ENCODE measurements around the gene KCNH2. TPM values are rescaled to one million over a fixed set of nuclear protein-coding genes. Genes with fewer than 3 reads are reported as not detected.

KCNH2 gene
- total and polyA plus RNA-seq, 2 of the 13 experiments (the other 11 are each of a cell fraction or from before 2014, with no cell fraction given): 0.09 to 0.11 TPM

DNA sequence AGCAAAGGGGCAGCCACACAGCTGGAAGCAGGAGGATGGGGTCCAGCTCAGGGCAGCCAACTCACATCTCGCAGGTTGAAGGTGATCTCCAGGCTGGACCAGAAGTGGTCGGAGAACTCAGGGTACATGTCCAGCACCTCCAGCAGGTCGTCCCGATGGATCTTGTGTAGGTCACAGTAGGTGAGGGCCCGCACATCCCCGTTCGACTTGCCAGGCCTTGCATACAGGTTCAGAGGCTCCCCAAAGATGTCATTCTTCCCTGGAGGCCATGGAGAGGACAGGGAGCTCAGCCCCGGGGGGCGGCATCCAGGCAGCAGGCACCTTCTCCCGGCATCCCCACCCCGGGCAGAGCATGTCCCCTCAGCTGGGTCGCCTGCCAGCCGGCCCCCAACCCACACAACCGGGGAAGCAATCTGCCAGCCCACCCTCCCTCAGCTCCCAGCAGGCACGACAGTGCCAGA lies 29.3 kb downstream of the KCNH2 start:
- 40% methylated on average over 1 of the region's 15 CpGs for WGBS (ENCODE audit: low lambda C conversion rate)
- BruUV-seq (replicated peaks): no TSS peak

More for the DNA sequence above, 29.3 kb downstream of the KCNH2 start:
- H3K27ac ChIP-seq (ENCODE audit: extremely low read length, insufficient read depth, low read length): no peak overlapping the region
- no peaks in the 10 kb centered on the region for H4K20me1 ChIP-seq (ENCODE audit: insufficient read depth, low read length)
- no peak for DNase-seq (ENCODE audit: low spot score)
- no peak overlapping the region for H2AFZ ChIP-seq (ENCODE audit: low read length)
- FAIRE-seq: no peak
- CTCF ChIA-PET (ENCODE audit: low intra/inter-chr PET ratio, low total read pairs): no interaction called here
- H3K27me3 ChIP-seq (ENCODE audit: control insufficient read depth in 1 of 2, insufficient read depth in 2 of 2, low read length in 2 of 2): peaks cover 10 to 53% of the 10 kb centered on the region in 2 experiments
- in situ Hi-C loops (cut with HindIII; ENCODE audit: extremely low pct_ligation_motif_present, low pct_unique_long_range_greater_than_20kb): no loop called here
- H3K36me3 ChIP-seq (replicated peaks in 1 of 2; ENCODE audit: control insufficient read depth in 1 of 2, insufficient read depth in 2 of 2, low read length in 2 of 2): no peaks in the 10 kb centered on the region
- H3K79me2 ChIP-seq (ENCODE audit: insufficient read depth, low read length): no peaks in the 10 kb centered on the region
- intact Hi-C loops (cut with micrococcal nuclease; ENCODE audit: unreplicated experiment): no loop called here
- ATAC-seq: no peak
- no peak overlapping the region for H3K4me2 ChIP-seq (ENCODE audit: low read depth, low read length)
- no peak overlapping the region for H3K4me3 ChIP-seq (replicated peaks in 1 of 3; ENCODE audit: insufficient read depth in 1 of 3, low read depth in 2 of 3, low read length in 3 of 3)
- H3K9me3 ChIP-seq (ENCODE audit: low read length): no peaks in the 10 kb centered on the region
- H3K4me1 ChIP-seq (ENCODE audit: insufficient read depth, low read length): no peaks in the 10 kb centered on the region
- no peak overlapping the region for H3K9ac ChIP-seq (ENCODE audit: insufficient read depth, low read depth, low read length)
- TF ChIP-seq ZNF83 (CRISPR knock-in tag; IDR thresholded peaks at IDR 0.05; ENCODE audit: borderline replicate concordance): no peak
- TF ChIP-seq, protein P1, sequence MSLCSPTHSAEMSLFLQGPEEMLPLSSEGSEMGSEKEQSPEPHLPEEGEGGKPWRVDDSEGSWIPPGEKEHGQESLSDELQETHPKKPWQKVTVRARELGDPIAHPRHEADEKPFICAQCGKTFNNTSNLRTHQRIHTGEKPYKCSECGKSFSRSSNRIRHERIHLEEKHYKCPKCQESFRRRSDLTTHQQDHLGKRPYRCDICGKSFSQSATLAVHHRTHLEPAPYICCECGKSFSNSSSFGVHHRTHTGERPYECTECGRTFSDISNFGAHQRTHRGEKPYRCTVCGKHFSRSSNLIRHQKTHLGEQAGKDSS (CRISPR knock-in tag; IDR thresholded peaks at IDR 0.05; ENCODE audit: borderline replicate concordance, low read depth): no peak
- TF ChIP-seq FOXM1 (CRISPR knock-in tag; IDR thresholded peaks at IDR 0.05): no peak
- TF ChIP-seq KLF9 (CRISPR knock-in tag; IDR thresholded peaks at IDR 0.05; ENCODE audit: low read depth): no peak
- no peak for TF ChIP-seq ZNF431 (CRISPR knock-in tag; IDR thresholded peaks at IDR 0.05; ENCODE audit: borderline replicate concordance, low read depth)
- TF ChIP-seq, protein P2, sequence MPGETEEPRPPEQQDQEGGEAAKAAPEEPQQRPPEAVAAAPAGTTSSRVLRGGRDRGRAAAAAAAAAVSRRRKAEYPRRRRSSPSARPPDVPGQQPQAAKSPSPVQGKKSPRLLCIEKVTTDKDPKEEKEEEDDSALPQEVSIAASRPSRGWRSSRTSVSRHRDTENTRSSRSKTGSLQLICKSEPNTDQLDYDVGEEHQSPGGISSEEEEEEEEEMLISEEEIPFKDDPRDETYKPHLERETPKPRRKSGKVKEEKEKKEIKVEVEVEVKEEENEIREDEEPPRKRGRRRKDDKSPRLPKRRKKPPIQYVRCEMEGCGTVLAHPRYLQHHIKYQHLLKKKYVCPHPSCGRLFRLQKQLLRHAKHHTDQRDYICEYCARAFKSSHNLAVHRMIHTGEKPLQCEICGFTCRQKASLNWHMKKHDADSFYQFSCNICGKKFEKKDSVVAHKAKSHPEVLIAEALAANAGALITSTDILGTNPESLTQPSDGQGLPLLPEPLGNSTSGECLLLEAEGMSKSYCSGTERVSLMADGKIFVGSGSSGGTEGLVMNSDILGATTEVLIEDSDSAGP (CRISPR knock-in tag; IDR thresholded peaks at IDR 0.05; ENCODE audit: borderline replicate concordance): no peak
- TF ChIP-seq U2AF1 (optimal IDR thresholded peaks at IDR 0.05; ENCODE audit: low read depth, low read length): no peak
- no peak for TF ChIP-seq ZNF33A (CRISPR knock-in tag; IDR thresholded peaks at IDR 0.05; ENCODE audit: borderline replicate concordance)
- no peak for TF ChIP-seq ZNF724P (CRISPR knock-in tag; IDR thresholded peaks at IDR 0.05; ENCODE audit: borderline replicate concordance)
- POLR2A ChIA-PET: no interaction called here

All from HepG2 (cell line).